TTC549 (cell line): ENCODE measurements around the gene RUBCN.
"Not testable (repeated sequence)": the region's sequence is repeated elsewhere in the genome, so short reads cannot be mapped to it uniquely, and the experiment has no call there.

Source experiments
- FAIRE-seq: peaks from 2 replicates; lab custom pipeline; 2012; peaks lifted over from hg19 to GRCh38; lab: Jason Lieb, UNC

Gene RUBCN

GRCh38 chr3:197685546-197685945 is 51.2 kb downstream of the RUBCN start:
- no peak for FAIRE-seq

GRCh38 chr3:197683191-197683590 is 53.5 kb downstream of the RUBCN start:
- no peak for FAIRE-seq

GRCh38 chr3:197682713-197683112 is 54.0 kb downstream of the RUBCN start:
- FAIRE-seq, result no peak

- FAIRE-seq, result no peak
Observed at GRCh38 chr3:197680955-197681521, 55.7 kb downstream of the RUBCN start.

- FAIRE-seq, result no peak
Observed at GRCh38 chr3:197675951-197676350, 60.8 kb downstream of the RUBCN start.

- no peak for FAIRE-seq
Observed at GRCh38 chr3:197675563-197675860, 61.2 kb downstream of the RUBCN start.

GRCh38 chr3:197674741-197675562 is 61.8 kb downstream of the RUBCN start:
- FAIRE-seq, result no peak

GRCh38 chr3:197673170-197673569 is 63.5 kb downstream of the RUBCN start:
- no peak for FAIRE-seq

GRCh38 chr3:197670361-197670760 is 66.3 kb downstream of the RUBCN start:
- FAIRE-seq, result no peak

GRCh38 chr3:197667968-197668367 is 68.7 kb downstream of the RUBCN start:
- no peak for FAIRE-seq

GRCh38 chr3:197667293-197667692 is 69.4 kb downstream of the RUBCN start:
- not testable (repeated sequence) for FAIRE-seq

GRCh38 chr3:197666221-197666842 is 70.4 kb downstream of the RUBCN start:
- not testable (repeated sequence) for FAIRE-seq

- not testable (repeated sequence) for FAIRE-seq
Observed at GRCh38 chr3:197665549-197665948, 71.2 kb downstream of the RUBCN start.

GRCh38 chr3:197665142-197665491 is 71.6 kb downstream of the RUBCN start:
- not testable (repeated sequence) for FAIRE-seq

GRCh38 chr3:197664414-197665141 is 72.1 kb downstream of the RUBCN start:
- FAIRE-seq, result not testable (repeated sequence)

- not testable (repeated sequence) for FAIRE-seq
Observed at GRCh38 chr3:197663367-197664140, 73.2 kb downstream of the RUBCN start.

GRCh38 chr3:197662352-197662751 is 74.4 kb downstream of the RUBCN start:
- FAIRE-seq, result not testable (repeated sequence)

GRCh38 chr3:197661874-197662273 is 74.8 kb downstream of the RUBCN start:
- FAIRE-seq, result not testable (repeated sequence)

- FAIRE-seq, result not testable (repeated sequence)
Observed at GRCh38 chr3:197661234-197661834, 75.4 kb downstream of the RUBCN start.

GRCh38 chr3:197659701-197660100 is 77.0 kb downstream of the RUBCN start:
- FAIRE-seq, result not testable (repeated sequence)

GRCh38 chr3:197659144-197659543 is 77.6 kb downstream of the RUBCN start:
- not testable (repeated sequence) for FAIRE-seq

- not testable (repeated sequence) for FAIRE-seq
Observed at GRCh38 chr3:197658706-197659105, 78.0 kb downstream of the RUBCN start.
